Measurements from ENCODE around the gene WWC1. TPM values are rescaled to one million over a fixed set of nuclear protein-coding genes. Genes with fewer than 3 reads are reported as not detected.
"Not testable (repeated sequence)": the region's sequence is repeated elsewhere in the genome, so short reads cannot be mapped to it uniquely, and the experiment has no call there.

The WWC1 gene
- polyA plus RNA-seq, 12 donors, result 0.45 to 15.5 (median 1.4) TPM; not detected in 1

DNA sequence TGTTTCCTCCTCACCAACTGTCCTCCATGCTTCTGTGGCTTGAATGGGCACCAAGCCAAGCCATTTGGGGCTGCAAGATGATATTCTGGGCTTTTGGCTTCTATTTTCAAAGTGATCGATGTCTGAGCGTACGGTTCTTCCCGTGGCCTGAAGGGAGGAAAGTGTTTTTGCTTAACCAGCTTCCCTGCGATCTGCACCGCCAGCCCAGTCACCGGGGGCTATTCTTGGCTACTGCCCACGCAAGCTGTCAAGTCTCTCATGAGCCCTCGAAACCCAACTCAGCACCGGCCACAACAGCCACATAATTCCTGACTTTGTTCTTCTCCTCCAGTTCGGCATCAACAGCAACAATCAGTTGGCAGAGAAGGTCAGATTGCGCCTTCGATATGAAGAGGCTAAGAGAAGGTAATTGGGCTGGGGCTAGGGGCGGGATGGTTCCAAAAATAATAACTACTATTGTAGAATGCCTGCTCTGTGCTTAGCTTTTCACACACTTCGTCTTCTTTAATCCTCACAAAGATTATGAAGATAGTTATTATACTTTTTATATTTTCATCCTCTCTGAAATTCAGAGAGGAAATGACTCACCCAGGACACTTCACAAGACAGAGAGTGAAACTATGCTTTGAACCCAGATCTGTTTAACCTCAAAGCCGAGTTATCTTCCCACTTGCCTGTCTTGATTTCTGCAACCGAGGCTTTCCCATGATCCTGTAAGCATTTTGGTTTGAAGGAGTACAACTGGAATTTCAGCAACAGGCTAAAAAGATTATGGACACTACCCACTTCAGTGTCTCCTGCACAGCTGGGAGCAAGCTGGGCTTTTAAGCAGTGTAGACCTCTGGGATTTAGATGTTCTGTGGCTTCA, 118.4 kb downstream of the WWC1 start:
- DNase-seq, result peak; percentile 7

DNA sequence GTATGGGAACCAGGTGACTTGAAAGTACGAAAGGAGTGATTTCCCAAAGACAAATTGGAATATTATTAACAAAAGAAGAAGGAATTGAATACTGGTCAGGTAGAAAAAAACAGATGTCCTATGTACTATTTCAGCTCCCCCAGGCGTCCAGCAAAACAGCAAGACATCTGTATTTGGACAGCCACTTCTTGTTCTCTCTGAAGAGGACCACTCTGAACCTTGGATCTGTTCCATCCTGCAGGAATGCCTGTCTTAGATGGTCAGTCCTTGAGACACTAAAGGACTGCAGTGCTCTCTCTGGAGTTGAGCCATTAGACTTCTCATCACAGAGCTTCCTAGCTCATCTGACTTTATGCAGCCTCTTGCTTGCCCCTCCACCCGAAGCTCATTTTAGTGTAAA, 120.4 kb downstream of the WWC1 start:
- DNase-seq, result no peak

DNA sequence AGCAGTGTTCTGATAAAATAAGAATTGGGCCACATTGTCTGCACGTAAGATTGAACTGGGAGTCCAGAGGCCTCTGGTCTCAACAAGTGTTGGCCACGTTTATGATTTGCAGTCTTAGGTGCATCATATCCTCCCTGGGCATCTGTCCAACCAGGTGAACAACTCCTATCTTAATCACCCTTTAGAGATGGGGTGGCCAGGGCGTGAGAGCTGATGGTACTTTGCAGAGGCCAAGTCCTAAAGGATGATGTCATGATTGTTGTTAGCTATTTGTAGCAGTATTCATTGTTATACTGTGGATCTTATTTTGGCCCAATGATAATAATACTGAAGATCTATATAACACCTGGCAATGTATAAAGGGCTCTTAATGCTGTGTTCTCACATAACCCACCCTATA, 121.6 kb downstream of the WWC1 start:
- DNase-seq, result no peak

DNA sequence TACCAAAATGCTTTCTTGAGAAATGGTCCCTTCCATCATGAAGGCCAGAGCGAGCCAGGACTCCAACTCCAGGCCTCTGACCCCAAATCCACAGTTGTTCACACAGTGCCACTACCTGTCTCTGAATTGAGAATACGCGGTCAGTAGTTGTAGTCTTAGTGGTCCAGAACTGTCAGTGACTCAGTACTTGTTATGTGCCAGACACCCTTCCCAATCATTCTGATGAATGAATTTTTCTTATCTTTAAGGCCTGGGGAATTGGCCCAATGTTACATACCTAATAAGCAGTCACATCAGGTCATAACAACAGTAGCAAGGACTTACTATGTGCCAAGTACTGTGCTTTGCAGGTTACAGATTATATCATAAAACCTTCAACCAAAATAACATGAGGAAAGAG, 122.2 kb downstream of the WWC1 start:
- DNase-seq, result no peak

DNA sequence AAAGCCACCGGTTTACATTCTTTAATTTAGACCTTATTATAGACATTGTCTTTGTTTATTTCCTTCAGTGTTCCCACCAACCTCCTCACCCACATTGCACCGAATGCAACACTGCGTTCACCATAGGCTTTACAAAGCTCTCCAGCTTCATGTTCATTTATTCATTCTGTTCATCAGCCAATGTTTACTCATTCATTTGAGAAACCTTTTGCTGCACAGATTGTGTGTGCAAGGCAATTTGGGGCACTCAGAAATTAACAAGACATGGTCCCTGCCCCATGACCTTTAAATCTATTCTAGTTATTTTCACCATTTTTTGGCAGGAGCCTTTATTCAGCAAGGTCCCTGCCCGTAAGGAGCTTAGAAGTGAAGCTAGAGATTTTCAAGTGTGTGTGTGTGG, 124.0 kb downstream of the WWC1 start:
- no peak for DNase-seq

DNA sequence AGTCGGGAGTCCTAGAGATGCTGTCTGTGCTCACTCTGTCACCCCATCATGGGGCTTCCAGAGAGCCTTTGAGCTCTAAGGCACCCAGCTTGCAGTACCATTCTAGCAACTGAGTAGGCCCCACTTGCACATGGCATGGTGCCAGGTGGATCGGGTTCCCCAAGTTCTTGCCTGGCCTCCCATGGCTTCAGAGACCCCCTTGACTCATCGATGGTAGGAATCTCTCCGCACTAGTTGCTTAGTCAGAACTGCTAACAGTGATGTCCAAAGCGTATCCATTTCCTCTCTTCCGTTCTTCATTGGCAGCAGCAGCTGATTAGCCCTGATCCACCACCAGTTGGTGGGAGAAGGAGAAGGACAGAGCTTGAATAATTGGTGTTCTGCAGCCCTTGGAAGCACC, 124.5 kb downstream of the WWC1 start:
- DNase-seq, result no peak

DNA sequence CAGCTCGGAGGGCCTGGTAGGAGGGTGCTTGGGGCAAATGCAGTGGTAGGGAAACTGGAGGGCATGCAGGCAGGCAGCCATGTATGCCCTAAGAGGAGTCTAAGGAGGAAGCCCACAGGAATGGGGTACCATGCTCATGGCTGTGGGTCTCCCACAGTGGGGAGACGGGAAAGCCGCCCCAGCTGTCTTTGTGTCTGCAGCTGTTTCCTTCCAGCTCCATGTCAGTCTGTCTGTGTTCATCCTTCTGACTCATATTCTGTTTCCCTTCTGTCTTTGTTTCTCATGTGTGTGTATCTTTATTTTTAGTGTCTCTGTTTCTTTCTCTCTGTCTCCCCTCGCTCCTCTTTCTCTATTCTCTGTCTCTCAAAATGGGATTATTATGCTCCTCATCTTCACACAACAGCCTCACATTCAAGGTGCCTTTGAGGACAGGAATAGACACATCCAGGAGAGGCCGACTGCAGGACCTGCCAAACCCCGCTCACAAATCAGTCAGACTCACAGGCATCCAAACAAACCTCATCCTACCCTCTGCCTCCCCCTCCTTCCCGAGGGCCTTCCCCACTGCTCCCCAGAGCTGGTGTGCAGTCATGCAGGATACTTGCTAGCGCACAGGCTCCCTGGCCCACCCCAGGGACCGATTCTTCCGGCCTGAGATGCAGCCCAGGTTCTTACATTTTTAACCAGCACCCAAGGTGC, 126.4 kb downstream of the WWC1 start:
- no peak for DNase-seq

DNA sequence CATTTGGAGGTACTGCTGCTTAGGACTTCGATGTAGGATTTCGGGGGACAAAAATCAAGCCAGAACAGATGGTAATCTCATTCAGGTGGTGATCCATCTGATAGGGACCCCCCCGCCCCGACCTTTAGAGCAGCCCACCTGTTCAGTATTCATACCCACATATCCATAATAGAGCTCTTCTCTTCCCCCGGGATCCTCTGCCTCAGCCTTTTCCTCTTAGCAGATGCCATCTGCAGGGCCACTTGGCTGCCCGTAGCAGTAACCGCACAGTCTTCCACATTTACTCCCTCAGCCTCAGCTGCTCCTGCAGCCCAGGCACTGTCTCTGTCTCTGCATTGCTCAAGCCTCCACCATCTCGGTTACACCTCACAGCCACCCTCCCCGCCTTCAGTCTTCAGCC, 129.0 kb downstream of the WWC1 start:
- no peak for DNase-seq

DNA sequence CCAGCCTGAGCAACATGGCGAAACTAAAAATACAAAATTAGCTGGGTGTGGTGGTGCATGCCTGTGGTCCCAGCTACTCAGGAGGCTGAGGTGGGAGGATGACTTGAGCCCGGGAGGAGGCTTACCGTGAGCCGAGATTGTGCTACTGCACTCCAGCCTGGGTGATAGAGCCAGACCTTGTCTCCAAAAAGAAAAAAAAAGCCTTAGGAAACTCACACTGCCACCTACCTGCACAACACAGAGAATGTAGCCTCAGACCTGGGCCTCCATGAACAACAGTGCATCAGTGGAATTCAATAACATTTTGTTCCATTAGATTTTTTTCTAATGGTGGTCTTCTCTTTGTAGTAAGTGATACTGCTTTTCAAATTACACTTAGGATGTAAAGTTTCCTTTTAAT, 131.0 kb downstream of the WWC1 start:
- no peak for DNase-seq

DNA sequence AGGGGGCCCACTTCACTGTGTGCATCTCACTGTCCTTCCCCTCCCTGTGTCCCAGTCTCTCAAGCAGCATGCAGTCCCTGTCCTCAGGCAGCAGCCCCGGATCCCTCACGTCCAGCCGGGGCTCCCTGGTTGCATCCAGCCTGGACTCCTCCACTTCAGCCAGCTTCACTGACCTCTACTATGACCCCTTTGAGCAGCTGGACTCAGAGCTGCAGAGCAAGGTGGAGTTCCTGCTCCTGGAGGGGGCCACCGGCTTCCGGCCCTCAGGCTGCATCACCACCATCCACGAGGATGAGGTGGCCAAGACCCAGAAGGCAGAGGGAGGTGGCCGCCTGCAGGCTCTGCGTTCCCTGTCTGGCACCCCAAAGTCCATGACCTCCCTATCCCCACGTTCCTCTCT, 132.0 kb downstream of the WWC1 start:
- no peak for DNase-seq

DNA sequence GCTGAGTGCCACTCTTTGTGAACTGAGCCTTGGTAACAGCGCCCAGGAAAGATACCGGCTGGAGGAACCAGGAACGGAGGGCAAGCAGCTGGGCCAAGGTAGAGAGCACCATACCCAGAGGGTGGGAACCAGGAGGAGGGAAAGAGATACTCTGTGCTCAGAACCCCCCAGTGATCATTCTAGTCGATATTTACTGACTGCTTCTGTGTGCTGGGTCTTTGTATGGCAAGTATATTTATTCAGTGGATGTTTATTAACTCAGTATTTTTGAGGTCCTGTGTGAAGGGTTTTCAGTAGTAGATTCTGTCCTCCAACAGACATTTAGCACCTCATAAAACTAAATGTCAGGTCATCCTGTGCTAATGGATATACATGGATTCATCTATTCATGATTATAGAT, 132.5 kb downstream of the WWC1 start:
- no peak for DNase-seq

DNA sequence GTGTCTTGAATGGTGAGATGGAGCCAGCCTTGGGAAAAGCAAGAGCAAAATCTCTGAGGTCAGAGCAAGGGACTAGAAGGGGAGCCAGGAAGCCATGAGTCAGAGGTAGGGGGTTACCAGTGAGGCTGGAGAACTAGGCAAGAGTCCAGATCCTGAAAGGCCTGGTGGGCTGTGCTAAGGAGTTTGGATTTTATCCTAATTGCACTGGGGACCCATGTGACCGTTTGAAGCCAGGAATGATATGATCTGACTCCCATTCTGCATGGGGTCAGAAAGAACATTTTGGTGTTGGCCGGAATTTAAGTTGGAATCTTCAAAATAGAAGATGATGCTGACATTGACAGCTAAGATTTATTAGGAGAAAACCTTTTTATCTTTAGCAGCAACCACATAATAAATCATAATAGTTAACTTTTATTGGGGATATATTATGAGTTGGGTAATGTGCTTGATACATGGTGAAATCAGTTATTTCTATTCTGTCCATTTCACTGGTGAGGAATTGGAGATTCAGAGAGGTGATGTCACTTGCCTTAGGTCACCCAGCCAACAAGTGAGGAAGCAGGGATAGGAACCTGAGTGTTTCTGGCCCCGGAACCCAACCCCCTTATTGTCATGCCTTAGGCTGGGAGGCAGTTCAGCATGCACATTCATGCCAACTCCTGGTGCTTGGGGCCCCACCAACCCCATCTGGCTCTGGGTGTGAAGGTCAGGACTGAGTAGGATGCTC, 133.3 kb downstream of the WWC1 start:
- no peak for DNase-seq

DNA sequence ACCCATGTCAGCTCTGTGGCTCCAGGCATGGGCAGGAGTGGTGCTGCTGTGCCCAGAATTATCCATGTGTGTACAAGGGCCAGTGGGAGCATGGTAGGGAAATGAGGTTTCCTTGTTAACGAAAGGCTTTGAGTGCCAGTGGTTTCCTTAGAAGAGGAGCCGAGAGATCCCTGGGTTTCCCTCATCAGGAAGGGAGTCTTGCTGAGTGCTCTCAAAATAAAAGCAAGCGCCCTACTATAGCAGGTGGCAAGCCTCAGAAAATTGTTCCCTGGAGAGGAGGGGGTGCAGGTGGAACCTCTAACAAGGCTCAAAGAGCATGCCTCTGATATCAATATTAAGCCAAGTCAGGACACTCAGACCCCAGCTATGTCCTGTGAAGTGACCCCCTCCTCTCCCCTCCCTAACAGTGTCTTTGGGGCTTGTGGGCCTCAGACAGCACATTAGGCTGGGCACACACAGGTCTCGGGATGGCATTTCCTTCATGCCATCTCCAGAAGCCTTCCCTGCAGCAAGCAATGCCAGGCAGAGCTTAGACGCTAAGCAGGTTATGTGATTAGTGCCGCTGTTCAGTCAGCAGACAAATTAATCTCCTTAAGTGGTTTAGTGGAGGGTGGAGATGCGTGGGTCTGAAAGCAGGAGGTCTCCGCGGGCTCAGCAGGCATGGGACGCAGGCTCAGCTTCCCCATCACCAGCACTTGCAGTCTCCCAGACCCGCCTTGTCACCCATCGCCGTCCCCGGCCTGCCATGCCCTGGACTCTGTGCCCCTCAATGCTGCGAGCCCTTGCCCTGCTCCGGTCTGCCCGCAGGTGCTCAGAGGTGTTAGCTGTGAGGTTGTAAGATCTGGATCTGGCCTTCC, 134.8 kb downstream of the WWC1 start:
- DNase-seq, result no peak

DNA sequence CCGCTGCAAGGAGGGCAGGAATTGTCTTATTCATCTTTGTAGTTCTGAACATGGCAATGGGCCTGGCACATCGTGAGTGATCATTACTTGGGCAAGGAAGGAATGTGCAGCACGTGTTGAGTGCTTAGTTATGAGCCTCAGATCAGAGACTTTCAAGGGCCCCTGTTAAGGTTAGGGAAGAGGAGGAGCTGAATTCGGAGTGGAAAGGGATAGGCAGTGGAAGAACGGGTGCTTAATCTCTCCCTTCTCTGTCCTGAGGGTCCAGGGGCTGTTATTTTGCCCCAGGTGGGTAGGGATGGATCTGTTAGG, 135.4 kb downstream of the WWC1 start:
- no peak for DNase-seq

DNA sequence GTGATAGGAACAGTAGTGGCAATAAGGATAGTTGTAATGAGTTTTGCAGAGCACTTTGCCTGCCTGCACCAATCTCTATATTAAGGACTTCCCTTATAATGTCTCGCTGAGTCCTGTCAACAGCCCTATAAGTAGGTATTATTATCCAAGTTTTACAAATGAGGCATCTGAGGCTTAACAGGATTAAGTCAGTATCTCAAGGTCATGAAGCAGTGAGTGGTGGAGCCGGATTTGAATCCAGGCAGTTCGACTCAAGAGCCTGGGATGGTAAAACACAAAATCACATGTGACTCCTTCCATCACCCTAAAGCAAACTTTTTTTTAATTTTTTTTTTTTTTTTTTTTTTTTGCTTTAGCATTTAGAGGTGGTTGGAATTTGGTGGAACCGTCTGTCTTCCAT, 135.8 kb downstream of the WWC1 start:
- DNase-seq, result no peak

DNA sequence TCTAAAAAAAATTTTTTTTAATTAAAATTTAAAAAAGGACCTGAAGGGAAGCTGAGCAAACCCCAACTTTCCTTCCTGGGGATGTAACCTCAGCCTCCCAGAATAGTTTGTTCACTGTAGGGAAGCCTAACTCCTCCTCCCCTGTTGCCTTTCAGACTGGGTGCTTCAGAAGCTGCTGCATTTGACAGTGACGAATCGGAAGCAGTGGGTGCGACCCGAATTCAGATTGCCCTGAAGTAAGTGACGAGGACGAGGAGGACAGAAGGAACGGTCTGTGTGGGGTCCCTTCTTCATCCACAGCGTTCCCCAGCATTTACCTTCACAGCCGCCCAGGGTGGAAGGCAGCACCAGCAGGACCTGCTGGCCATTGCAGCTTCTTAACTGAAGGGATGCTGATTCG, 137.1 kb downstream of the WWC1 start:
- DNase-seq, result no peak

DNA sequence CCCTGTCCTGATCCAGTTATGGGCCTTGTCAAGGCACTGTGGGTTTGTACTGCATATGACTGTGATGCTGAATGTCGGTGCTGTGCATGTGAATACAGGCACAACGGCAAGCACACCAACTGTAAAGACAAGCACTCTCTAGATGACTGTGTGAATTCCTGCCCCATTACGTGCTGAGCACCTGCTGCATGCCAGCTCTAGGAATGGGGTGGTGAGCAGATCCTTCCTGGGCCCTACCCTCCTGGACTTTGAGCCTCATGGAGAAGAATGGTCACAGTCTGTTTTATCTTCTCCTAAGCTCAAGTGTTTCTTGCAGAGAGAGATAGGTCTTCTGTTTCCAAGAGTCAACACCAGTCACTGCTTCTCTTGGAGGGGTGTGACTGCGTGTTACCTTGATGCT, 138.9 kb downstream of the WWC1 start:
- no peak for DNase-seq

DNA sequence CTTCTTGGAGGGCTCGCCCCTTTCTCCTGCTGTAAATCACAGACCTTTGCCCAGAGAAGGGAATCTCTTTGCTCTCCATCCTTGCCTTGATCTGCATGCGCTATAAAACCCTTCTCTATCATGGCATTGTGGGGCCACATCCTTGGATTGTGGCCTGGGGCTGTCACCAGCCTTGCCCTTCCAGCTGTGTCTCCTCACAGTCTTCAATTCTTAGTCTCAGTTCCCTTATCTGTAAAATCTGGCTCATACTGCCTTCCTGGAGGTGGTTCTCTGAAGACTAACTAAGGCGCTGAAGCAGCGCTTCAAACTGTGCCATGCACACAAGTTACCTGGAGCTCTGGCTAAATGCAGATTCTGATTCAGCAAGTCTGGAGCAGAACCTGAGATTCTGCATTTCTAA, 141.5 kb downstream of the WWC1 start:
- no peak for DNase-seq

DNA sequence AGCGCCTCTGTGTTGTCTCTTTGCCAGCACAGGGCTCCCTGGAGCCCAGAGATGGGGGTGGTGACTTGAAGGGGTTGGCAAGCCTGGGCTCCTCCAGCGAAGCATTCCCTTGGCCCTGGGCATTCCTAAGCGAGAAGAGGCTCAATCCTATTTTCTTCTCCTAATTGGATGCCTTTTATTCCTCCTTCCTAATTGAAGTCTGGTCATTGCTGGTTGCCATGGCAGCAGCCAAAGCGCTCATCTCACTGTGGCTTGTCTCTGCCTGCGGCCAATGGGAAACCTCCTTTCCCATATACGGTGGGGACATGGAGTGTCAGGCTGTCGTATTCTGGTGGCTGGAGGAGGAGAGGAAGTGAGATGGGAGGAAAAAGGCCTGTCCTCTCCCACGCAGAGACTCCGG, 142.6 kb downstream of the WWC1 start:
- DNase-seq, result no peak

DNA sequence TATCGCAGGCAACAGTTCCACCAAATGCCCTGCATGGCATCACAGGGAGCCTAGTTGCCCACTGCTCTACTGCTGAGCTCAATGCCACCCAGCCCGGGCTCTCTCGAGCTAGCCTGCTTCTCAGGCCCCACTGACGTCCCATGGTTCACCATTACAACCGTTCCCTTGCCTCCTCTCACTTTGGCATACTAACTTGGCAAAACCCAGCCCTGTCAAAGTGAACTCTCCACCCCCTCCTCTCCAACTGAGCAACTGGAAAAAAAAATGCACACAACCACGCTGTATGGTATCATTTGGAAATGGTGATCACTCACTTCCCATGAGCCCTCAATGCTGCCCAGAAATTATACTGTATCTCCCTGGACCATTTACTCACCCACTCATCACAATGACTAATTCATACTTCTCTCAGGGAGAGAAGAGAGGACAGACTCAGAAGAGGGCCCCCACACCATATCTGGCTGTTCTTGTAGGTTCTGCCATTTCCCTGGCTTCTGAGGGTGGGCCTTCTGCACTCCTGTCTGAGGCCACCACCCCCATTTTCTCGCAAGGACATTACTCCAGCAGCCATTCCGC, 143.4 kb downstream of the WWC1 start:
- DNase-seq, result no peak

DNA sequence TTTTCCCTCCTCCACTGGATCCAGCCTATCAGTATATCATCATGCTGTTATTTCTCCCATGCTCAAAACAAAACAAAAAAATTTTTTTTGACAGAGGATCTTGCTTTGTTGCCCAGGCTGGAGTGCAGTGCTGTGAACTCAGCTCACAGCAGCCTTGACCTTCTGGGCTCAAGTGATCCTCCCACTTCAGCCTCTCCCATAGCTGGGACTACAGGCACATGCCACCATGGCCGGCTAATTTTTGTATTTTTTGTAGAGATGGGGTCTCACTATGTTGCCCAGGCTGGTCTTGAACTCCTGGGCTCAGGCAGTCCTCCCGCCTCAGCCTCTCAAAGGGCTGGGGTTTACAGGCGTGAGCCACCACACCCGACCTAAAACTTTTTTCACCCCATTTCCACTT, 143.9 kb downstream of the WWC1 start:
- DNase-seq, result not testable (repeated sequence)

DNA sequence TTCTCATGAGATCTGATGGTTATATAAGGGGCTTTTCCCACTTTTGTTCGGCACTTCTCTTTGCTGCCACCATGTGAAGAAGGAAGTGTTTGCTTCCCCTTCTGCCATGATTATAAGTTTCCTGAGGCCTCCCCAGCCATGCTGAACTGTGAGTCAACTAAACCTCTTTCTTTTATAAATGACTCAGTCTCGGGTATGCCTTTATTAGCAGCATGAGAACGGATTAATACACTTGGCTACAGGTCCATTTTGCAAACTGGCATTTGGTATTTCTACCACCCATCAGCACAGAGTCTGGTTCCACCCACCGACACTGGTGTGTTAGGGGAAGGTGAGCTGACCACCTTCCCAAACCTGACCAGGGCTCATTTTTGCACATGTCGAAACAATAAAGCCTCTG, 146.9 kb downstream of the WWC1 start:
- no peak for DNase-seq

Data from muscle of arm (tissue), 12 donors.